RWPE2 (cell line): Measurements from ENCODE around the gene AOX1.
"Not testable (repeated sequence)": the region's sequence is repeated elsewhere in the genome, so short reads cannot be mapped to it uniquely, and the experiment has no call there.

ENCODE experiments used
- ATAC-seq: fragments of 200-7000 bp; cut with Tn5 transposase; 3 replicates; pipeline ENCODE4 v1.9.1; 2021; ENCODE audit warnings: low read depth
- DNase-seq: peaks from one replicate; pipeline ENCODE4 v3.0.0-alpha.2; 2020; ENCODE audit warnings: low spot score
- H3K27ac ChIP-seq: fragments of 450-650 bp; 2 replicates; pipeline ENCODE4 v1.5.1; 2017; ENCODE audit warnings: mild to moderate bottlenecking; ENCODE audit not compliant: poor library complexity, severe bottlenecking
- H3K27me3 ChIP-seq: fragments of 250-450 bp; sonication (Bioruptor Pico); 2 replicates; pipeline ENCODE4 v1.5.1; 2021; ENCODE audit warnings: mild to moderate bottlenecking, moderate library complexity; ENCODE audit not compliant: insufficient read depth, poor library complexity, severe bottlenecking
- H3K36me3 ChIP-seq: fragments of 250-450 bp; sonication (Bioruptor Pico); 2 replicates; pipeline ENCODE4 v1.5.1; 2020; ENCODE audit warnings: low read depth, mild to moderate bottlenecking, moderate library complexity
- H3K4me1 ChIP-seq: fragments of 250-450 bp; sonication (Bioruptor Pico); 2 replicates; pipeline ENCODE4 v1.5.1; 2021; ENCODE audit warnings: mild to moderate bottlenecking, moderate library complexity; ENCODE audit not compliant: insufficient read depth, poor library complexity, severe bottlenecking
- H3K4me3 ChIP-seq: fragments of 250-450 bp; sonication (Bioruptor Pico); 2 replicates; pipeline ENCODE4 v1.5.1; 2021; ENCODE audit warnings: mild to moderate bottlenecking, moderate library complexity; ENCODE audit not compliant: severe bottlenecking
- H3K9me3 ChIP-seq: fragments of 250-450 bp; sonication (Bioruptor Pico); 2 replicates; pipeline ENCODE4 v1.5.1; 2021; ENCODE audit warnings: mild to moderate bottlenecking, moderate library complexity; ENCODE audit not compliant: severe bottlenecking
- TF ChIP-seq, protein P1 (sequence below): fragments of 450-650 bp; IDR thresholded peaks from one replicate; pipeline ENCODE4 v1.5.1; 2017; ENCODE audit warnings: mild to moderate bottlenecking, moderate library complexity; ENCODE audit not compliant: poor library complexity, severe bottlenecking

AOX1 gene

GRCh38 chr2:200640901-200641300 is 55.1 kb downstream of the AOX1 start:
- peaks cover 10% of the 10 kb centered on the region for H3K36me3 ChIP-seq
- no peak overlapping the region for H3K4me3 ChIP-seq
- TF ChIP-seq, protein P1, sequence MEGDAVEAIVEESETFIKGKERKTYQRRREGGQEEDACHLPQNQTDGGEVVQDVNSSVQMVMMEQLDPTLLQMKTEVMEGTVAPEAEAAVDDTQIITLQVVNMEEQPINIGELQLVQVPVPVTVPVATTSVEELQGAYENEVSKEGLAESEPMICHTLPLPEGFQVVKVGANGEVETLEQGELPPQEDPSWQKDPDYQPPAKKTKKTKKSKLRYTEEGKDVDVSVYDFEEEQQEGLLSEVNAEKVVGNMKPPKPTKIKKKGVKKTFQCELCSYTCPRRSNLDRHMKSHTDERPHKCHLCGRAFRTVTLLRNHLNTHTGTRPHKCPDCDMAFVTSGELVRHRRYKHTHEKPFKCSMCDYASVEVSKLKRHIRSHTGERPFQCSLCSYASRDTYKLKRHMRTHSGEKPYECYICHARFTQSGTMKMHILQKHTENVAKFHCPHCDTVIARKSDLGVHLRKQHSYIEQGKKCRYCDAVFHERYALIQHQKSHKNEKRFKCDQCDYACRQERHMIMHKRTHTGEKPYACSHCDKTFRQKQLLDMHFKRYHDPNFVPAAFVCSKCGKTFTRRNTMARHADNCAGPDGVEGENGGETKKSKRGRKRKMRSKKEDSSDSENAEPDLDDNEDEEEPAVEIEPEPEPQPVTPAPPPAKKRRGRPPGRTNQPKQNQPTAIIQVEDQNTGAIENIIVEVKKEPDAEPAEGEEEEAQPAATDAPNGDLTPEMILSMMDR = no peak
- no peaks in the 10 kb centered on the region for H3K4me1 ChIP-seq
- no peak overlapping the region for H3K27ac ChIP-seq
- no peak for DNase-seq
- no peak for ATAC-seq
- H3K9me3 ChIP-seq = no peaks in the 10 kb centered on the region
- H3K27me3 ChIP-seq = no peaks in the 10 kb centered on the region

DNA sequence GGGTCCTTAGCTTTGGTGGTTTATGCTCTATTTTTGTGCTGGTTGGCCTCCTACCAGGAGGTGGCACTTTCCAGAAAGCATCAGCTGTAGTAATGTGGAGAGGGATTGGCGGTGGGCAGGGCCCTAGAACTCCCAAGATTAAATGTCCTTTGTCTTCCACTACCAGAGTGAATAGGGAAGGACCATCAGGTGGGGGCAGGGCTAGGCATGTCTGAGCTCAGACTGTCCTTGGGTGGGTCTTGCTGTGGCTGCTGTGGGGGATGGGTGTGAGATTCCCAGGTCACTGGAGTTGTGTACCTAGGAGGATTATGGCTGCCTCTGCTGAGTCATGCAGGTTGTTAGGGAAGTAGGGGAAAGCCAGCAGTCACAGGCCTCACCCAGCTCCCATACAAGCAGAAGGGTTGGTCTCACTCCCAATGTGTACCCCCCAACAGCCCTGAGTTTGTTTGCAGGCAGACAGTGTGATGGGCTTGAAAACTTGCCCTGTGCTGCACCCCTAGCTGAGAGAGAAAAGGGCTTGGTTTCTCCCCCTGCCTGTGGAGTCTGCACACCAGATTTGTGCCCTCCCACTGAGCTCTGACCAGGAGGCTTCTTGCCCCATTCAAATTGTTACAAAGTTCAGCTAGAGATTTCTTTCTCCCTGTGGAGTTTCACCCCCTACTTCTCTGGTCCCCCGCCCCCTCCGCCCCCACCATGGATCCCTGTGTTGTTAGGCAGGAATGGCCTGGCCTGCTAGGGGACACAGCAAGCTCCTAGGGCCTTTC is 62.9 kb downstream of the AOX1 start:
- H3K36me3 ChIP-seq, ATAC-seq, H3K27me3 ChIP-seq, DNase-seq, H3K4me3 ChIP-seq, H3K4me1 ChIP-seq, H3K27ac ChIP-seq, H3K9me3 ChIP-seq: not testable (repeated sequence)

GRCh38 chr2:200649724-200650123 is 63.9 kb downstream of the AOX1 start:
- no peak for DNase-seq
- Histone ChIP-seq H3K27me3 (no peaks in the 10 kb centered on the region), H3K36me3 (0 out of 2 replicates have a peak, but pooled peaks cover 5% of the 10 kb centered on the region), H3K4me3 (no peak overlapping the region), H3K27ac (no peak overlapping the region), H3K4me1 (peaks cover 8% of the 10 kb centered on the region), H3K9me3 (no peaks in the 10 kb centered on the region)
- TF ChIP-seq, protein P1 = no peak
- no peak for ATAC-seq

DNA sequence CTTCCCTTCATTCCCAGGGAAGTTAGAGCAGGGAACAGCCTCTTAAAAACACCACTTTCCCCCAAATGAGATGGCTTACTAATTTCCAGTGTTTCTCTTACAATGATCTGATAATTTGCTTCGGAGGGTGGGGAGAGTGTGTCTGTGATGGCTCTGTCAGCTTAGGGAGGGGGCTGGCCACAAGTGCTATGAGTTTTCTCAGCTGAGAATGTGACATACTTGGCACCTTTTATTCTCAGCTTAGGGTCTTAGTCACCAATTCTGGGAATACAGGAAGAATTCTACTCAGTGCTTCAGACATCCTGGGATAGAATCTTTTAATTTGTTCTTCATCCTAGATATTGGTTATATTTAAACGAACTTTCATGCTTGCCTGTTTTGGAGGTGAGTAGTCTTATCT is 64.4 kb downstream of the AOX1 start:
- no peaks in the 10 kb centered on the region for H3K27me3 ChIP-seq

GRCh38 chr2:200652158-200652557 is 66.3 kb downstream of the AOX1 start:
- no peak for DNase-seq
- Histone ChIP-seq H3K4me1 (peaks cover 8% of the 10 kb centered on the region), H3K4me3 (no peak overlapping the region), H3K36me3 (0 out of 2 replicates have a peak, but pooled peaks cover under 1% of the 10 kb centered on the region), H3K27me3 (no peaks in the 10 kb centered on the region), H3K9me3 (no peaks in the 10 kb centered on the region), H3K27ac (no peak overlapping the region)
- no peak for ATAC-seq
- TF ChIP-seq, protein P1 = no peak

More for the DNA sequence above, 64.4 kb downstream of the AOX1 start:
- 0 out of 2 replicates have a peak, but pooled peaks cover 5% of the 10 kb centered on the region for H3K36me3 ChIP-seq
- peaks cover 8% of the 10 kb centered on the region for H3K4me1 ChIP-seq
- H3K27ac ChIP-seq = no peak overlapping the region
- H3K4me3 ChIP-seq = no peak overlapping the region
- ATAC-seq (no peak), DNase-seq (no peak)
- H3K9me3 ChIP-seq = no peaks in the 10 kb centered on the region
- TF ChIP-seq, protein P1 = no peak
